ENCODE results near the gene TMEM219.
"Not testable (repeated sequence)": the region's sequence is repeated elsewhere in the genome, so short reads cannot be mapped to it uniquely, and the experiment has no call there.

Gene TMEM219

DNA sequence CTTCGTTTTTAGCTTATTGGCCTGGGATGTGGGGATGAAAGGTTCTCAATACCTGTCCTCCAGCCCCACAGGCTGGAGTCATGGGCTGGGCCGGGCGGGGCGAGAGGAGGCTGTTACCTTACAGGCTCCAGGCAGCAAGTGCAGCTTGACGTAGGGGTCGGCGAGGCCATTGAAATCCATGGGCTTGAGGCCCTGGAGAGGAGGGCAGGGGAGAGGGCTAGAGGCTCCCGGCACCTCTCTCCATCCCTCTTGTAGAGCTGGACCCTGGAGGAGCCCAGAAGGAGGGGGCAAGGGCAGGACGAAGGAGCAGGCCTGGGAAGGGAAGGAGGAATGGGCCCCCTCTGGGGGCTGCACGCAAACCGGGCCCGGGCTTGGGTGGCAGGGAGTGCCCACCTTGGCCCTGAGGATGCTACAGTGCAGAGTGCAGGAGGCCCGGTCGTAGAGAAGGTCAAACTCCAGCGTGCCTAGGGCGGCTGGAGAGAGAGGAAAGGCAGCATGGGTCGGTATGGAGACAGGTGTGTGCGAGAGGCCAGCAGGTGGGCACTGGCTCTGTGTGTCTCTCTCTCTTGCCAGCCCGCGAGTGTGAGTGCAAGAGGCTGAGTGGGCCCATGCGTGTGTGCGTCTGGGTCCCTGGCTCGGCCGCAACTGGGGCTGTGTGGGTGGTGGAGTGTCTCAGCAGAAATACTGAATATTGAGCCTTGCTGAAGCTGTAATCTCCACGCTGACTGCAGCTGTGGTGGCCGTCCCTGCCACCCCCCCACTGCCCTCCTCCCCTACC lies 47.4 kb downstream of the TMEM219 start:
- POLR2A ChIA-PET = interaction anchor here (0.6 kb wide), 2 partner anchors 12 to 46 kb away, joined by 3 to 5 read pairs; no protein-coding TSS in a partner anchor
- H3K4me3 ChIP-seq (ENCODE audit: low read depth, low read length) = no peak overlapping the region
- CTCF ChIA-PET = interaction anchor here (1.7 kb wide), 1 partner anchor 10 kb away, joined by 4 read pairs; no protein-coding TSS in a partner anchor
- DNase-seq (ENCODE audit: low read depth, low spot score) = no peak
- TF ChIP-seq, protein P1, sequence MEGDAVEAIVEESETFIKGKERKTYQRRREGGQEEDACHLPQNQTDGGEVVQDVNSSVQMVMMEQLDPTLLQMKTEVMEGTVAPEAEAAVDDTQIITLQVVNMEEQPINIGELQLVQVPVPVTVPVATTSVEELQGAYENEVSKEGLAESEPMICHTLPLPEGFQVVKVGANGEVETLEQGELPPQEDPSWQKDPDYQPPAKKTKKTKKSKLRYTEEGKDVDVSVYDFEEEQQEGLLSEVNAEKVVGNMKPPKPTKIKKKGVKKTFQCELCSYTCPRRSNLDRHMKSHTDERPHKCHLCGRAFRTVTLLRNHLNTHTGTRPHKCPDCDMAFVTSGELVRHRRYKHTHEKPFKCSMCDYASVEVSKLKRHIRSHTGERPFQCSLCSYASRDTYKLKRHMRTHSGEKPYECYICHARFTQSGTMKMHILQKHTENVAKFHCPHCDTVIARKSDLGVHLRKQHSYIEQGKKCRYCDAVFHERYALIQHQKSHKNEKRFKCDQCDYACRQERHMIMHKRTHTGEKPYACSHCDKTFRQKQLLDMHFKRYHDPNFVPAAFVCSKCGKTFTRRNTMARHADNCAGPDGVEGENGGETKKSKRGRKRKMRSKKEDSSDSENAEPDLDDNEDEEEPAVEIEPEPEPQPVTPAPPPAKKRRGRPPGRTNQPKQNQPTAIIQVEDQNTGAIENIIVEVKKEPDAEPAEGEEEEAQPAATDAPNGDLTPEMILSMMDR (IDR thresholded peaks at IDR 0.05; ENCODE audit: insufficient read depth, low read length, missing control alignments) = no peak

- TF ChIP-seq, protein P1 (IDR thresholded peaks at IDR 0.05; ENCODE audit: insufficient read depth, low read length, missing control alignments) = no peak
- no peak for DNase-seq (ENCODE audit: low read depth, low spot score)
- CTCF ChIA-PET = interaction anchor here (1.7 kb wide), 1 partner anchor 9 kb away, joined by 4 read pairs; no protein-coding TSS in a partner anchor
- POLR2A ChIA-PET = interaction anchor here (0.6 kb wide), 1 partner anchor 47 kb away, joined by 5 read pairs; no protein-coding TSS in a partner anchor
- H3K4me3 ChIP-seq (ENCODE audit: low read depth, low read length) = peak overlapping the region; percentile 8; the same call in 1 of the 2 replicates
Observed at GRCh38 chr16:30009990-30010843, 48.3 kb downstream of the TMEM219 start.

DNA sequence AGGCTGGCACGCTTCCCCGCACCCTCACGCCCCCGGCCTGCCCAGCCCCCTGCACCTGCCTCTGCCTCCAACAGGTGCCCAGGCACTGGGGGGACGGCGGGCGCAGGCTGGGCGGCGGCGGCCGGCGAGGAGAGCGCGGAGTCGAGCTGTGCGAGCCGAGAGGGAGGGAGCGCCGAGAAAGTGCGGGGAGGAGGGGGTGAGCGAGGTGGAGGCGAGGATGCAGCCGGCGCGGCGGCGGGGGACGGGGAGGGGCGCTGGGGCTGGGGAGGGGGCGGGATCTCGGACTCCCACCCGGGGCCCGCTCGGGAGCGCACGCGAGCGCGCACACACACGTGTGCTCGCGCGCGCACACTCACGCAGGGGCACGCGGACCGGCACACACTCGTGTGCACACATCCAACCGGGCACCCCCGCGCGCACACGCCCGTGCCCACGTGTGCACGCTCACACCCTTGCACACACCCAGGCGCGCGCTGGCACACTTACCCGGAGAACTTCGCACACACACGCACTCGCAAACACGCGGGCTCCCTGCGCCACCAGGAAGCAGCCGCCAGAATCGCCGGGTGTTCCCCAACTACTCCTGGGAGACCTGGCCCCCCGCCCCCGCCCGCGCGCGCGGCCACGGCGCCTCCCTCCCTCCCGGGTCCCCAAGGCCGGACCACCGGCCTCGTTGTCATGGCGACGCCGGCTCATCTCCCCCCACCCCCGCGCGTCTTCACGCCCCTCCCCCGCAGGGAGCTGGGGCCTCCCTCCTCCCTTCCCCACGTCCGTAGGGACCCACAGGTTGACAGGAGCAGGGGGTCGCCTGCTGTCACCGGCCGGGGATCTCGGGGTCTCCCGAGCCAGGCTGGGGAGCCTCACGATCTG lies 49.2 kb downstream of the TMEM219 start, which contains the start of gene DOC2A:
DOC2A (minus strand) TSS at position 184 of the 870 bp plus-strand sequence. CDS start 805 bp downstream, outside the sequence.
- POLR2A ChIA-PET = no interaction called here
- TF ChIP-seq, protein P1 (IDR thresholded peaks at IDR 0.05; ENCODE audit: insufficient read depth, low read length, missing control alignments) = no peak
- H3K4me3 ChIP-seq (ENCODE audit: low read depth, low read length) = peak within 1 kb of the TSS; percentile 49
- CTCF ChIA-PET = no interaction called here
- DNase-seq (ENCODE audit: low read depth, low spot score) = no peak

GRCh38 chr16:30011714-30012504 lies 50.0 kb downstream of the TMEM219 start:
- H3K4me3 ChIP-seq (ENCODE audit: low read depth, low read length) = no peak overlapping the region
- DNase-seq (ENCODE audit: low read depth, low spot score) = no peak
- ChIA-PET POLR2A (no interaction called here), CTCF (interaction anchor here (1.0 kb wide), 1 partner anchor 11 kb away, joined by 3 read pairs; the partner anchor contains the start of gene C16orf92)
- TF ChIP-seq, protein P1 (IDR thresholded peaks at IDR 0.05; ENCODE audit: insufficient read depth, low read length, missing control alignments) = no peak

DNA sequence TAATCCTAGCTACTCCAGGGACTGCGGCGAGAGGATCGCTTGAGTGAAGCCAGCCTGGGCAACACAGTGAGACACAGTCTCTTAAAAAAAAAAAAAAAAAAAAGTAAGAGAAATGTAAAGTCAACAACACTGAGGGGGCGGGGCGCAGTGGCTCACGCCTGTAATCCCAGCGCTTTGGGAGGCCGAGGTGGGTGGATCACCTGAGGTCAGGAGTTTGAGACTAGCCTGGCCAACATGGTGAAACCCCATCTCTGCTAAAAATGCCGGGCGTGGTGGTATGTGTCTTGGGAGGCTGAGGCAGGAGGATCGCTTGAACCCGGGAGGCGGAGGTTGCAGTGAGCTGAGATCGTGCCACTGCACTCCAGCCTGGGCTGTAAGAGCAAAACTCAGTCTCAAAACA lies 50.7 kb downstream of the TMEM219 start:
- DNase-seq (ENCODE audit: low read depth, low spot score); H3K4me3 ChIP-seq (ENCODE audit: low read depth, low read length); POLR2A ChIA-PET: not testable (repeated sequence)
- CTCF ChIA-PET = interaction anchor here (0.6 to 1.1 kb wide), 3 partner anchors 8 to 76 kb away, joined by 3 read pairs; partner anchors contain the start of gene C16orf92

GRCh38 chr16:30015450-30015849 lies 53.6 kb downstream of the TMEM219 start:
- POLR2A ChIA-PET; DNase-seq (ENCODE audit: low read depth, low spot score); H3K4me3 ChIP-seq (ENCODE audit: low read depth, low read length): not testable (repeated sequence)
- CTCF ChIA-PET = interaction anchor here (1.6 kb wide), 1 partner anchor 167 kb away, joined by 3 read pairs; no protein-coding TSS in a partner anchor
